ENCODE results near the gene PSMD14. TPM values are rescaled to one million over a fixed set of nuclear protein-coding genes. Genes with fewer than 3 reads are reported as not detected.

The PSMD14 gene
- total and polyA plus RNA-seq, 2 of the 8 experiments (the other 6 are each of a cell fraction or from before 2014, with no cell fraction given) = 53.9 to 88.7 TPM

GRCh38 chr2:161417438-161418274, 109.4 kb downstream of the PSMD14 start (continued):
- TF ChIP-seq CHD7 (IDR thresholded peaks at IDR 0.05; ENCODE audit: insufficient replicate concordance, low read length) (peak; percentile 36), JUN (IDR thresholded peaks at IDR 0.05; ENCODE audit: low read depth, low read length) (no peak), RNF2 (IDR thresholded peaks at IDR 0.05; ENCODE audit: borderline replicate concordance, low read depth, low read length, missing control alignments, poor library complexity, severe bottlenecking) (peak; percentile 3)

Measured in H1 (cell line).